ENCODE results near the gene PERM1.

DNA sequence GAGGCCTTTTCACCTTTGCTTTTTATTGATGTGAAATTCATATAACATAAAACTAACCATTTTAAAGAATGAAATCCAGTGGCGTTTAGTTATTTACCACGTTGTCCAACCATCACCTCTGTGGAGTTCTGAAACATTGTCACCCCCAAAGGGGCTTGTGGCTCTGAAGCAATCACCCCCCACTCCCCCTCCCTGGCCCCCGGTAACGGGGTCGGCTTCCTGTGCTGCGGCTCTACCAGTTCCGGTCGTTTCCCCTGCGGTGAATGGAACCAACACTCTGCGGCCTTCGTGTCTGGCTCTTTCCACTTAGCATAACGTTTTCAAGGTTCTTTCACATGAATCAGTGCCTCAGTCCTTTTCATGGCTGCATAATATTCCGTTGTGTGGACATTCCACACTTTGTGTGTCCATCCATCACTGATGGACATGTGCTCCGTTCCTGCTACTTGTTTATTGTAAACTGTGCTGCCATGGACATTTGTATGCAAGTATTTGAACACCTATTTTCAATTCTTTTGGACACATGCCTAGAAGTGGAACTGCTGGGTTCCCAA is 29.6 kb upstream of the PERM1 start:
- TF ChIP-seq, protein P1, sequence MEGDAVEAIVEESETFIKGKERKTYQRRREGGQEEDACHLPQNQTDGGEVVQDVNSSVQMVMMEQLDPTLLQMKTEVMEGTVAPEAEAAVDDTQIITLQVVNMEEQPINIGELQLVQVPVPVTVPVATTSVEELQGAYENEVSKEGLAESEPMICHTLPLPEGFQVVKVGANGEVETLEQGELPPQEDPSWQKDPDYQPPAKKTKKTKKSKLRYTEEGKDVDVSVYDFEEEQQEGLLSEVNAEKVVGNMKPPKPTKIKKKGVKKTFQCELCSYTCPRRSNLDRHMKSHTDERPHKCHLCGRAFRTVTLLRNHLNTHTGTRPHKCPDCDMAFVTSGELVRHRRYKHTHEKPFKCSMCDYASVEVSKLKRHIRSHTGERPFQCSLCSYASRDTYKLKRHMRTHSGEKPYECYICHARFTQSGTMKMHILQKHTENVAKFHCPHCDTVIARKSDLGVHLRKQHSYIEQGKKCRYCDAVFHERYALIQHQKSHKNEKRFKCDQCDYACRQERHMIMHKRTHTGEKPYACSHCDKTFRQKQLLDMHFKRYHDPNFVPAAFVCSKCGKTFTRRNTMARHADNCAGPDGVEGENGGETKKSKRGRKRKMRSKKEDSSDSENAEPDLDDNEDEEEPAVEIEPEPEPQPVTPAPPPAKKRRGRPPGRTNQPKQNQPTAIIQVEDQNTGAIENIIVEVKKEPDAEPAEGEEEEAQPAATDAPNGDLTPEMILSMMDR (IDR thresholded peaks at IDR 0.05), result no peak
- TF ChIP-seq POLR2AphosphoS5 (IDR thresholded peaks at IDR 0.05), result no peak

Measured in upper lobe of left lung (tissue), 4 donors.